Measurements from ENCODE around the gene CPE. TPM values are rescaled to one million over a fixed set of nuclear protein-coding genes. Genes with fewer than 3 reads are reported as not detected.
"Not testable (repeated sequence)": the region's sequence is repeated elsewhere in the genome, so short reads cannot be mapped to it uniquely, and the experiment has no call there.

Gene CPE
- total and polyA plus RNA-seq, 4 donors: 3.0 to 5.6 (median 4.5) TPM

DNA sequence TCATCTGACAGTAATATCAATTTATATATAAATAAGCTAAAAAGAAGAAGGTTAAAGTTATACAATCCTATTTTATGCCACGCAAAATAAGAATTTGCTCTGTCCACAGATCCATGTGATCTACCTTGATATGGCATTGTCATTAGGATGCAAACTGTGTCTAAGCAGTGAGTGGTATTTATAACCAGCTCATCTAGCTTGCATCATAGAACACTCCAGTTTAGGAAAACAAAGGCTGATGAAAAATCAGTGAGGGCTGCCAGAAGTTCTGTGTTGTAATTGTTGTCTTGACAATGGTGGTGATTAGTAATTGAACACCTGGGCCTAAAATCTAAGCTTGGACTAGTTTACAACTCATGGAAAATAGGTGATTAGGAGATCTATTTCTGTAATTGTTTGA lies 111.0 kb downstream of the CPE start:
- no peaks in the 10 kb centered on the region for H3K9me3 ChIP-seq (ENCODE audit: control insufficient read depth in 4 of 4, low read length in 3 of 4)
- H3K9ac ChIP-seq (ENCODE audit: low read depth in 1 of 2, low read length in 2 of 2): no peak overlapping the region
- peaks cover 0 to 6% (median 1%) of the 10 kb centered on the region in 4 donors for H3K4me1 ChIP-seq (ENCODE audit: control insufficient read depth in 4 of 4, insufficient read depth in 4 of 4, low read length in 3 of 4)
- WGBS: 87% methylated on average over 1 of the region's 1 CpG
- no peak overlapping the region for H3K27ac ChIP-seq (ENCODE audit: low read depth in 1 of 2, low read length in 2 of 2)
- DNase-seq (ENCODE audit: low spot score): no peak
- no peaks in the 10 kb centered on the region for H3K36me3 ChIP-seq (ENCODE audit: control insufficient read depth in 4 of 4, insufficient read depth in 3 of 4, low read depth in 1 of 4, low read length in 3 of 4)
- TF ChIP-seq EGR1 (IDR thresholded peaks at IDR 0.05; ENCODE audit: low read depth in 2 of 2) (no peak), HNF4A (conservative IDR thresholded peaks at IDR 0.05) (no peak), NR2F2 (IDR thresholded peaks at IDR 0.05) (no peak), GABPA (IDR thresholded peaks at IDR 0.05 in 1 of 2, conservative IDR thresholded peaks at IDR 0.05 in 1 of 2) (no peak), FOXA2 (IDR thresholded peaks at IDR 0.05) (no peak), TAF1 (conservative IDR thresholded peaks at IDR 0.05) (no peak), YY1 (IDR thresholded peaks at IDR 0.05) (no peak)
- TF ChIP-seq, protein P1, sequence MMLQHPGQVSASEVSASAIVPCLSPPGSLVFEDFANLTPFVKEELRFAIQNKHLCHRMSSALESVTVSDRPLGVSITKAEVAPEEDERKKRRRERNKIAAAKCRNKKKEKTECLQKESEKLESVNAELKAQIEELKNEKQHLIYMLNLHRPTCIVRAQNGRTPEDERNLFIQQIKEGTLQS (IDR thresholded peaks at IDR 0.05): no peak
- TF ChIP-seq, protein P2, sequence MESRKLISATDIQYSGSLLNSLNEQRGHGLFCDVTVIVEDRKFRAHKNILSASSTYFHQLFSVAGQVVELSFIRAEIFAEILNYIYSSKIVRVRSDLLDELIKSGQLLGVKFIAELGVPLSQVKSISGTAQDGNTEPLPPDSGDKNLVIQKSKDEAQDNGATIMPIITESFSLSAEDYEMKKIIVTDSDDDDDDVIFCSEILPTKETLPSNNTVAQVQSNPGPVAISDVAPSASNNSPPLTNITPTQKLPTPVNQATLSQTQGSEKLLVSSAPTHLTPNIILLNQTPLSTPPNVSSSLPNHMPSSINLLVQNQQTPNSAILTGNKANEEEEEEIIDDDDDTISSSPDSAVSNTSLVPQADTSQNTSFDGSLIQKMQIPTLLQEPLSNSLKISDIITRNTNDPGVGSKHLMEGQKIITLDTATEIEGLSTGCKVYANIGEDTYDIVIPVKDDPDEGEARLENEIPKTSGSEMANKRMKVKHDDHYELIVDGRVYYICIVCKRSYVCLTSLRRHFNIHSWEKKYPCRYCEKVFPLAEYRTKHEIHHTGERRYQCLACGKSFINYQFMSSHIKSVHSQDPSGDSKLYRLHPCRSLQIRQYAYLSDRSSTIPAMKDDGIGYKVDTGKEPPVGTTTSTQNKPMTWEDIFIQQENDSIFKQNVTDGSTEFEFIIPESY (IDR thresholded peaks at IDR 0.05): no peak
- H3K27me3 ChIP-seq (ENCODE audit: control insufficient read depth in 4 of 4, insufficient read depth in 4 of 4, low read length in 3 of 4): no peaks in the 10 kb centered on the region
- H3K4me3 ChIP-seq (ENCODE audit: low read depth in 1 of 3, low read length in 3 of 3): no peak overlapping the region

DNA sequence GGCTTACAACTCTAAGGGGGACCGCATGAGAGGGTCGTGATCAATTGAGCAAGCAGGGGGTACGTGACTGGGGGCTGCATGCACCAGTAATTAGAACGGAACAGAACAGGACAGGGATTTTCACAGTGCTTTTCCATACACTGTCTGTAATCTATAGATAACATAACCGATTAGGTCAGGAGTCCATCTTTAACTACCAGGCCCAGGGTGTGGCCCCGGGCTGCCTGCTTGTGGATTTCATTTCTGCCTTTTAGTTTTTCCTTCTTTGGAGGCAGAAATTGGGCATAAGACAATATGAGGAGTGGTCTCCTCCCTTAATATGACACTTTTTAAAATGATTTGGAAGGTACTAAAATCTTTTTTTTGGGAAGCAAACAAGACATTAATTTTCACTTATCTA lies 113.8 kb downstream of the CPE start:
- not testable (repeated sequence) for H3K27me3 ChIP-seq (ENCODE audit: control insufficient read depth in 4 of 4, insufficient read depth in 4 of 4, low read length in 3 of 4)

DNA sequence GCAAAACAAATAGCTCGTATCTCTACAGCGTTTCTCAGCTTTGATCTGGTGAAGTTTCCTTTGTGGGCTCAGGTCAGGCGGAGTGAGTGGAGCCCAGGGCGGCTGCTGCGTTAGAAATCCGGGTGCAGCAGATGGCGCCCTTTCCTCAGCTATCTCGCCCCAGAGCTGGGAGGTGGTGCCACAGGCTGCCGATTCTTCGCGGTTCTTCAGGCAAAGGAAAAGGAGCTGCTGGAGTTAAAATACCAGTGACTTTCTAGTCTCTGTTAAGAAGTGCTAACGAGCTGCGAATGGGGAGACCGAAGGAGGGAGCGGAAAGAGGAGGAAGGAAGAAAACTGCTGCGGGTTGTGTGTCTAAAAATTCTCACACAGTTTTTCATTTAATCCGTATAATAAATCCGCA lies 114.6 kb downstream of the CPE start:
- H3K27ac ChIP-seq (ENCODE audit: low read depth in 1 of 2, low read length in 2 of 2): no peak overlapping the region
- no peaks in the 10 kb centered on the region for H3K36me3 ChIP-seq (ENCODE audit: control insufficient read depth in 4 of 4, insufficient read depth in 3 of 4, low read depth in 1 of 4, low read length in 3 of 4)
- WGBS: 4% methylated on average over 18 of the region's 18 CpGs
- TF ChIP-seq, protein P3, sequence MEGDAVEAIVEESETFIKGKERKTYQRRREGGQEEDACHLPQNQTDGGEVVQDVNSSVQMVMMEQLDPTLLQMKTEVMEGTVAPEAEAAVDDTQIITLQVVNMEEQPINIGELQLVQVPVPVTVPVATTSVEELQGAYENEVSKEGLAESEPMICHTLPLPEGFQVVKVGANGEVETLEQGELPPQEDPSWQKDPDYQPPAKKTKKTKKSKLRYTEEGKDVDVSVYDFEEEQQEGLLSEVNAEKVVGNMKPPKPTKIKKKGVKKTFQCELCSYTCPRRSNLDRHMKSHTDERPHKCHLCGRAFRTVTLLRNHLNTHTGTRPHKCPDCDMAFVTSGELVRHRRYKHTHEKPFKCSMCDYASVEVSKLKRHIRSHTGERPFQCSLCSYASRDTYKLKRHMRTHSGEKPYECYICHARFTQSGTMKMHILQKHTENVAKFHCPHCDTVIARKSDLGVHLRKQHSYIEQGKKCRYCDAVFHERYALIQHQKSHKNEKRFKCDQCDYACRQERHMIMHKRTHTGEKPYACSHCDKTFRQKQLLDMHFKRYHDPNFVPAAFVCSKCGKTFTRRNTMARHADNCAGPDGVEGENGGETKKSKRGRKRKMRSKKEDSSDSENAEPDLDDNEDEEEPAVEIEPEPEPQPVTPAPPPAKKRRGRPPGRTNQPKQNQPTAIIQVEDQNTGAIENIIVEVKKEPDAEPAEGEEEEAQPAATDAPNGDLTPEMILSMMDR (IDR thresholded peaks at IDR 0.05; ENCODE audit: low read depth, low read length, missing input control): peak; percentile 74
- TF ChIP-seq RAD21 (IDR thresholded peaks at IDR 0.05) (peak; percentile 97 to 98), RXRA (IDR thresholded peaks at IDR 0.05) (peak in 1 of 2 donors; percentile 8), NR2F2 (IDR thresholded peaks at IDR 0.05) (no peak)
- H3K27me3 ChIP-seq (ENCODE audit: control insufficient read depth in 4 of 4, insufficient read depth in 4 of 4, low read length in 3 of 4): no peaks in the 10 kb centered on the region
- H3K9me3 ChIP-seq (ENCODE audit: control insufficient read depth in 4 of 4, low read length in 3 of 4): no peaks in the 10 kb centered on the region
- peaks cover 0 to 6% (median 1%) of the 10 kb centered on the region in 4 donors for H3K4me1 ChIP-seq (ENCODE audit: control insufficient read depth in 4 of 4, insufficient read depth in 4 of 4, low read length in 3 of 4)
- DNase-seq (ENCODE audit: low spot score): peak; percentile 71
- peak overlapping the region in 1 of 3 donors; percentile 30 for H3K4me3 ChIP-seq (ENCODE audit: low read depth in 1 of 3, low read length in 3 of 3)
- H3K9ac ChIP-seq (ENCODE audit: low read depth in 1 of 2, low read length in 2 of 2): peak overlapping the region in 1 of 2 donors; percentile 6

More for the DNA sequence above, 113.8 kb downstream of the CPE start:
- not testable (repeated sequence) for H3K27ac ChIP-seq (ENCODE audit: low read depth in 1 of 2, low read length in 2 of 2); H3K4me1 ChIP-seq (ENCODE audit: control insufficient read depth in 4 of 4, insufficient read depth in 4 of 4, low read length in 3 of 4); H3K9me3 ChIP-seq (ENCODE audit: control insufficient read depth in 4 of 4, low read length in 3 of 4); DNase-seq (ENCODE audit: low spot score); H3K9ac ChIP-seq (ENCODE audit: low read depth in 1 of 2, low read length in 2 of 2); H3K36me3 ChIP-seq (ENCODE audit: control insufficient read depth in 4 of 4, insufficient read depth in 3 of 4, low read depth in 1 of 4, low read length in 3 of 4); H3K4me3 ChIP-seq (ENCODE audit: low read depth in 1 of 3, low read length in 3 of 3)
- WGBS: 69% methylated on average over 6 of the region's 6 CpGs
